Astrocyte of the spinal cord (primary cell): Measurements from ENCODE around the gene SFRP4.
A peak's percentile ranks its signal among the peaks of the same experiment; 100 is the strongest.

ENCODE experiments used
- DNase-seq: peaks from one replicate; pipeline ENCODE4 v3.0.0; 2011; ENCODE audit warnings: low read depth, low spot score
- H3K4me3 ChIP-seq: 2 replicates; pipeline ENCODE4 v1.5.1; 2011; ENCODE audit warnings: low read depth, mild to moderate bottlenecking, low read length, moderate library complexity
- CTCF ChIP-seq: IDR thresholded peaks from 2 replicates; pipeline ENCODE4 v1.5.1; 2012; ENCODE audit warnings: low read depth, mild to moderate bottlenecking, low read length, inconsistent platforms
- in situ Hi-C: cut with HindIII; loops from 2 replicates; pipeline ENCODE4 v1.10.0; 2017; ENCODE audit warnings: low sequenced_read_pairs

SFRP4 gene

GRCh38 chr7:37942934-37943610, 26.5 kb upstream of the SFRP4 start:
- in situ Hi-C loops = no loop called here
- no peak for TF ChIP-seq CTCF
- peak; percentile 87 for DNase-seq
- H3K4me3 ChIP-seq = no peak overlapping the region

GRCh38 chr7:37933018-37933566, 16.5 kb upstream of the SFRP4 start:
- TF ChIP-seq CTCF = no peak
- no peak for DNase-seq
- in situ Hi-C loops = no loop called here
- no peak overlapping the region for H3K4me3 ChIP-seq

GRCh38 chr7:37932543-37932942, 15.9 kb upstream of the SFRP4 start:
- H3K4me3 ChIP-seq = no peak overlapping the region
- TF ChIP-seq CTCF = no peak
- DNase-seq = no peak
- in situ Hi-C loops = no loop called here

GRCh38 chr7:37930226-37930948, 13.8 kb upstream of the SFRP4 start:
- in situ Hi-C loops = no loop called here
- peak; percentile 91 for DNase-seq
- no peak for TF ChIP-seq CTCF
- no peak overlapping the region for H3K4me3 ChIP-seq

GRCh38 chr7:37928878-37929277, 12.3 kb upstream of the SFRP4 start:
- no peak for TF ChIP-seq CTCF
- DNase-seq = no peak
- H3K4me3 ChIP-seq = no peak overlapping the region
- in situ Hi-C loops = no loop called here

GRCh38 chr7:37927773-37928444, 11.3 kb upstream of the SFRP4 start:
- H3K4me3 ChIP-seq = no peak overlapping the region
- TF ChIP-seq CTCF = no peak
- no peak for DNase-seq
- in situ Hi-C loops = no loop called here
